Measurements from ENCODE around the gene DNAJA4. TPM values are rescaled to one million over a fixed set of nuclear protein-coding genes. Genes with fewer than 3 reads are reported as not detected.
A peak's percentile ranks its signal among the peaks of the same experiment; 100 is the strongest.

The DNAJA4 gene
- total RNA-seq, 1 donor from 2014 or later, result 70.8 TPM

DNA sequence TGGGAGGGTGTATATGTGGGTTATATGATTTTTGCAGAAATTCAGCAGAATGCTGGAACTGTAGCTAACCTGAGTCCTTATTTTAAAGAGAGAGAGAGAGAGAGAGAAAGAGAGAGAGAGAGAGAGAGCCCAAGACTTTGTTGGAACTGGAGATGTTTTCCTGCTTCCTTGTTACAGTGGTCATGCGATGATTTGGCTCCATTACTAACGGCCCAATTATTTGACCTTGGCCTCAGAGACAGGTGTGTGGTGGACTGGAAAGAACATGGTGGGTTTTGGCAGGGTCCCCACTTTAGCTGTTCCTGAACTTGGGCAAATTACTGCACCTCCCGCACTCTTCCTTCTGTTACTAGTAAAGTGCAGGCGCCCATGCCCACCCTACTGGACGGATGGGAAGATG lies 15.2 kb upstream of the DNAJA4 start:
- Mint-ChIP-seq H3K27me3 (ENCODE audit: insufficient read depth) (peaks cover 9% of the 10 kb centered on the region), H3K36me3 (ENCODE audit: low read depth) (no peaks in the 10 kb centered on the region), H3K9me3 (no peaks in the 10 kb centered on the region), H3K27ac (no peak overlapping the region), H3K4me1 (ENCODE audit: low read depth) (no peaks in the 10 kb centered on the region), H3K4me3 (no peak overlapping the region)
- DNase-seq (ENCODE audit: low spot score), result no peak
- intact Hi-C loops (cut with micrococcal nuclease), result no loop called here

GRCh38 chr15:78251136-78251535 lies 13.2 kb upstream of the DNAJA4 start:
- intact Hi-C loops (cut with micrococcal nuclease), result no loop called here
- Mint-ChIP-seq H3K4me3 (no peak overlapping the region), H3K9me3 (no peaks in the 10 kb centered on the region), H3K4me1 (ENCODE audit: low read depth) (no peaks in the 10 kb centered on the region), H3K27me3 (ENCODE audit: insufficient read depth) (peaks cover 6% of the 10 kb centered on the region), H3K36me3 (ENCODE audit: low read depth) (no peaks in the 10 kb centered on the region), H3K27ac (no peak overlapping the region)
- DNase-seq (ENCODE audit: low spot score), result no peak

- peaks cover 2% of the 10 kb centered on the region for H3K27me3 Mint-ChIP-seq (ENCODE audit: insufficient read depth)
- no peaks in the 10 kb centered on the region for H3K4me1 Mint-ChIP-seq (ENCODE audit: low read depth)
- H3K36me3 Mint-ChIP-seq (ENCODE audit: low read depth), result no peaks in the 10 kb centered on the region
- no peak overlapping the region for H3K27ac Mint-ChIP-seq
- DNase-seq (ENCODE audit: low spot score), result no peak
- H3K9me3 Mint-ChIP-seq, result no peaks in the 10 kb centered on the region
- intact Hi-C loops (cut with micrococcal nuclease), result no loop called here
- no peak overlapping the region for H3K4me3 Mint-ChIP-seq
These were observed 8.8 kb upstream of the DNAJA4 start for GRCh38 chr15:78255421-78256043.

DNA sequence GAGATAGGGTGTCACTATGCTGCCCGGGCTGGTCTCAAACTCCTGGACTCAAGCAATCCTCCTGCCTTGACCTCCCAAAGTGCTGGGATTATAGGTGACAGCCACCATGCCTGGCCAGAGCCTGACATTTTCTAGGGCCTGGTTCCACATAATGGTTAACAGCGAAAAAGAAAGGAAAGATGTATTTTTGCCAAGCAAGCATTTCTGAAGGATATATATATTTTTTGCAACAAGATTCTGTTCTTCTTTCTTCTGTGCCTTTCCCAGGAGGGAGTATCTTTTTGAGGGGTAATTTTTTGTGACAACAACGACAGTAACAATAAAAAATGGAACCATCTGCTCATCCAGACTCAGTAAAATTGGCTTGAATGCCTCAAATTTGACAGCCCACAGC lies 8.3 kb upstream of the DNAJA4 start:
- Mint-ChIP-seq H3K36me3 (ENCODE audit: low read depth) (no peaks in the 10 kb centered on the region), H3K27ac (no peak overlapping the region), H3K4me3 (no peak overlapping the region), H3K9me3 (no peaks in the 10 kb centered on the region), H3K27me3 (ENCODE audit: insufficient read depth) (peaks cover 2% of the 10 kb centered on the region), H3K4me1 (ENCODE audit: low read depth) (no peaks in the 10 kb centered on the region)
- intact Hi-C loops (cut with micrococcal nuclease), result no loop called here
- no peak for DNase-seq (ENCODE audit: low spot score)

GRCh38 chr15:78257681-78258080 lies 6.7 kb upstream of the DNAJA4 start:
- H3K4me3 Mint-ChIP-seq, result no peak overlapping the region
- intact Hi-C loops (cut with micrococcal nuclease), result no loop called here
- no peaks in the 10 kb centered on the region for H3K4me1 Mint-ChIP-seq (ENCODE audit: low read depth)
- no peak overlapping the region for H3K27ac Mint-ChIP-seq
- no peak for DNase-seq (ENCODE audit: low spot score)
- H3K36me3 Mint-ChIP-seq (ENCODE audit: low read depth), result no peaks in the 10 kb centered on the region
- no peaks in the 10 kb centered on the region for H3K9me3 Mint-ChIP-seq
- H3K27me3 Mint-ChIP-seq (ENCODE audit: insufficient read depth), result peaks cover 2% of the 10 kb centered on the region

- Mint-ChIP-seq H3K4me3 (no peak overlapping the region), H3K9me3 (no peaks in the 10 kb centered on the region), H3K36me3 (ENCODE audit: low read depth) (no peaks in the 10 kb centered on the region), H3K4me1 (ENCODE audit: low read depth) (no peaks in the 10 kb centered on the region), H3K27me3 (ENCODE audit: insufficient read depth) (peaks cover 2% of the 10 kb centered on the region), H3K27ac (no peak overlapping the region)
- DNase-seq (ENCODE audit: low spot score), result no peak
- intact Hi-C loops (cut with micrococcal nuclease), result no loop called here
These were observed 5.1 kb upstream of the DNAJA4 start for GRCh38 chr15:78259232-78259631.

DNA sequence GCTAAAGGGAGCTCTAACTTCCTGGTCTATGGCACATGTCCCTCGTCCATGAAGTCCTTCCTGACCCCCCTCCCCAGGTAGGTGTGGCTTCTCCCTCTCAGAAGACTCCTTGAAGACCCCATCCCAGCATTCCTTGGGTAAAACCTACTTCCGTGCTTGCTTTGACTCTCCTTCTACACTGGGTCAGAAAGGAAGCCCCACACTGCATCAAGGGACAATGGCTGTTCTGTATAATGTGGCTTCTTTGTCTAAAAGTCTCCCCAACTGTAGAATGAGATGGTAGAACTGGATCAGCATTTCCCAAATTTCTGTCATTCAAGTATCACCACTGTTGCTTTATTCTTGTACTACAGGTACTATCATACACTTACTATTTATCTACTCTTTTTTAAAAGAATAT lies 3.9 kb upstream of the DNAJA4 start:
- no peak overlapping the region for H3K27ac Mint-ChIP-seq
- peaks cover 6% of the 10 kb centered on the region for H3K4me1 Mint-ChIP-seq (ENCODE audit: low read depth)
- no peak overlapping the region for H3K4me3 Mint-ChIP-seq
- no peaks in the 10 kb centered on the region for H3K36me3 Mint-ChIP-seq (ENCODE audit: low read depth)
- H3K9me3 Mint-ChIP-seq, result no peaks in the 10 kb centered on the region
- intact Hi-C loops (cut with micrococcal nuclease), result no loop called here
- no peak for DNase-seq (ENCODE audit: low spot score)
- H3K27me3 Mint-ChIP-seq (ENCODE audit: insufficient read depth), result peaks cover 2% of the 10 kb centered on the region

- H3K4me1 Mint-ChIP-seq (ENCODE audit: low read depth), result peaks cover 11% of the 10 kb centered on the region
- intact Hi-C loops (cut with micrococcal nuclease), result no loop called here
- H3K27me3 Mint-ChIP-seq (ENCODE audit: insufficient read depth), result peaks cover 2% of the 10 kb centered on the region
- no peak overlapping the region for H3K27ac Mint-ChIP-seq
- no peaks in the 10 kb centered on the region for H3K9me3 Mint-ChIP-seq
- no peak for DNase-seq (ENCODE audit: low spot score)
- no peak overlapping the region for H3K4me3 Mint-ChIP-seq
- H3K36me3 Mint-ChIP-seq (ENCODE audit: low read depth), result peaks cover 3% of the 10 kb centered on the region
These were observed 3.3 kb upstream of the DNAJA4 start for GRCh38 chr15:78261062-78261461.

- Mint-ChIP-seq H3K4me3 (peak overlapping the region; percentile 66), H3K36me3 (ENCODE audit: low read depth) (peaks cover 5% of the 10 kb centered on the region), H3K27ac (peak overlapping the region; percentile 34), H3K9me3 (no peaks in the 10 kb centered on the region), H3K27me3 (ENCODE audit: insufficient read depth) (no peaks in the 10 kb centered on the region), H3K4me1 (ENCODE audit: low read depth) (peaks cover 30% of the 10 kb centered on the region)
- intact Hi-C loops (cut with micrococcal nuclease), result no loop called here
- DNase-seq (ENCODE audit: low spot score), result no peak
These were observed 996 bp upstream of the DNAJA4 start for GRCh38 chr15:78263351-78263781.

DNA sequence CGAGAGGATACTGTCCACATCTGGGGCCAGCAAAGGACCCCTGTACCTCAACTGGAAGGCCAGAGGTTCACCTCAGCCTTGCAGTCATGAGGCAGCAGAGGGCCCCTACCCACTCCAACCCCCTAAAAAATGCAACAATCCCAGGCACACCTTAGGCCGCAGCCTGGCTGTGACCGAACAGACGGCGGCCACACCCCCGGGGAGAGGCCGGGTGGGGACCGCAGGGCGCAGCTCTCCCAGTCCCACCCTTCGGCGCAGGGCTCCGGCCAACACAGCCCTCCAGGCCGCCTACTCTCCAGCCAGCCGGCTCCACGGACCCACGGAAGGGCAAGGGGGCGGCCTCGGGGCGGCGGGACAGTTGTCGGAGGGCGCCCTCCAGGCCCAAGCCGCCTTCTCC lies 457 bp upstream of the DNAJA4 start:
- intact Hi-C loops (cut with micrococcal nuclease), result no loop called here
- peak overlapping the region; percentile 34 for H3K27ac Mint-ChIP-seq
- no peaks in the 10 kb centered on the region for H3K27me3 Mint-ChIP-seq (ENCODE audit: insufficient read depth)
- peak overlapping the region; percentile 66 for H3K4me3 Mint-ChIP-seq
- peaks cover 5% of the 10 kb centered on the region for H3K36me3 Mint-ChIP-seq (ENCODE audit: low read depth)
- peaks cover 33% of the 10 kb centered on the region for H3K4me1 Mint-ChIP-seq (ENCODE audit: low read depth)
- DNase-seq (ENCODE audit: low spot score), result no peak
- H3K9me3 Mint-ChIP-seq, result no peaks in the 10 kb centered on the region

- Mint-ChIP-seq H3K27ac (peak overlapping the region; percentile 88), H3K4me1 (ENCODE audit: low read depth) (peaks cover 36% of the 10 kb centered on the region), H3K9me3 (no peaks in the 10 kb centered on the region), H3K36me3 (ENCODE audit: low read depth) (peaks cover 7% of the 10 kb centered on the region), H3K27me3 (ENCODE audit: insufficient read depth) (no peaks in the 10 kb centered on the region), H3K4me3 (peak overlapping the region; percentile 90)
- intact Hi-C loops (cut with micrococcal nuclease), result no loop called here
- DNase-seq (ENCODE audit: low spot score), result no peak
These were observed 737 bp downstream of the DNAJA4 start for GRCh38 chr15:78265137-78265460.

DNA sequence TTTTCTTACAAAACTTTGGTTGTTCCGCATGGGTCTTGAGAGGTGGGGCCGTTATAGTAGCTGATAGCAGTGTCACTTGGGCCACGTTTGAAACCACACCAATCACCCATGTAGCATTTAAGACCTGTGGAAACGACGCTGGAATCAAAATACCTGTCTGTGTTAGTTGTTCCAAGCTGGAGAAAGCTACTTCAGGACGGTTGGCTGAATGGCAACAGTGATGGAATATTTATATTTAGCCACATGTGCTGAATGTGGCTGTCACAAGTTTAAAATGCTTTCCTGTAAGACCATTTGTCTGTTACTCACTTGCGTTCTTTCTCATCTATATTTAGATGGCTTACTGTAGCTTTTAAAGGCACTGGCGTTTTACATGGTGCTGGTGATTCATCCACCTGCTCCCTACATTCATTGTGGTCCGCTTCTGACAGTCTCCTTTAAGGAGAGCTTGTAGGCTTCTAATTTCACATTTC lies 1.4 kb downstream of the DNAJA4 start:
- no peak for DNase-seq (ENCODE audit: low spot score)
- Mint-ChIP-seq H3K4me1 (ENCODE audit: low read depth) (peaks cover 36% of the 10 kb centered on the region), H3K27me3 (ENCODE audit: insufficient read depth) (no peaks in the 10 kb centered on the region), H3K9me3 (no peaks in the 10 kb centered on the region), H3K36me3 (ENCODE audit: low read depth) (peaks cover 11% of the 10 kb centered on the region), H3K27ac (peak overlapping the region; percentile 21), H3K4me3 (peak overlapping the region; percentile 90)
- intact Hi-C loops (cut with micrococcal nuclease), result loop anchor here (1.0 kb wide), 1 partner anchor 34 kb away; the partner anchor contains the start of gene SKIC8

GRCh38 chr15:78266229-78266628 lies 1.9 kb downstream of the DNAJA4 start:
- Mint-ChIP-seq H3K27me3 (ENCODE audit: insufficient read depth) (no peaks in the 10 kb centered on the region), H3K4me1 (ENCODE audit: low read depth) (peaks cover 36% of the 10 kb centered on the region), H3K27ac (no peak overlapping the region), H3K4me3 (peak overlapping the region; percentile 90), H3K9me3 (no peaks in the 10 kb centered on the region), H3K36me3 (ENCODE audit: low read depth) (peaks cover 11% of the 10 kb centered on the region)
- intact Hi-C loops (cut with micrococcal nuclease), result loop anchor here (1.0 kb wide), 1 partner anchor 33 kb away; the partner anchor contains the start of gene SKIC8
- DNase-seq (ENCODE audit: low spot score), result no peak

GRCh38 chr15:78266806-78267205 lies 2.4 kb downstream of the DNAJA4 start:
- H3K27ac Mint-ChIP-seq, result no peak overlapping the region
- H3K4me3 Mint-ChIP-seq, result no peak overlapping the region
- H3K9me3 Mint-ChIP-seq, result no peaks in the 10 kb centered on the region
- intact Hi-C loops (cut with micrococcal nuclease), result loop anchor here (1.0 kb wide), 1 partner anchor 32 kb away; the partner anchor contains the start of gene SKIC8
- H3K4me1 Mint-ChIP-seq (ENCODE audit: low read depth), result peaks cover 36% of the 10 kb centered on the region
- no peaks in the 10 kb centered on the region for H3K27me3 Mint-ChIP-seq (ENCODE audit: insufficient read depth)
- H3K36me3 Mint-ChIP-seq (ENCODE audit: low read depth), result peaks cover 14% of the 10 kb centered on the region
- no peak for DNase-seq (ENCODE audit: low spot score)
